GM10248 (cell line): ENCODE measurements around the gene LMNB1.
"Not testable (repeated sequence)": the region's sequence is repeated elsewhere in the genome, so short reads cannot be mapped to it uniquely, and the experiment has no call there.

Experiments used
- CTCF ChIA-PET: fragments of 300-600 bp; sonication (Branson Sonifier 250); formaldehyde crosslinking; extraction: SDS; loops from one replicate; lab custom pipeline; 2021; ENCODE audit warnings: antibody characterized with exemption; lab: Yijun Ruan, JAX
- POLR2A ChIA-PET: fragments of 350-650 bp; sonication (Branson Sonifier 250); formaldehyde crosslinking; extraction: SDS; loops from one replicate; lab custom pipeline; 2020; ENCODE audit warnings: antibody characterized with exemption; lab: Yijun Ruan, JAX
- DNase-seq: peaks from one replicate; pipeline ENCODE4 v3.0.0; 2012; ENCODE audit errors: extremely low spot score
- CTCF ChIP-seq: IDR thresholded peaks from 2 replicates; pipeline ENCODE4 v1.5.1; 2012; ENCODE audit warnings: mild to moderate bottlenecking, low read depth; ENCODE audit errors: extremely low read depth, missing control alignments, control extremely low read depth

The LMNB1 gene

GRCh38 chr5:126809916-126810315 is 33.0 kb downstream of the LMNB1 start:
- no peak for DNase-seq
- ChIA-PET POLR2A (no interaction called here), CTCF (interaction anchor here (1.0 to 5.5 kb wide), 16 partner anchors 8 to 504 kb away, joined by 3 to 45 read pairs (median 6); partner anchors contain the start of genes LMNB1 and PHAX)
- no peak for TF ChIP-seq CTCF

GRCh38 chr5:126810596-126811380 is 33.9 kb downstream of the LMNB1 start:
- TF ChIP-seq CTCF, result no peak
- POLR2A ChIA-PET, result no interaction called here
- no peak for DNase-seq
- CTCF ChIA-PET, result interaction anchor here (0.9 to 5.5 kb wide), 13 partner anchors 9 to 269 kb away, joined by 3 to 45 read pairs (median 7); partner anchors contain the start of genes LMNB1 and PHAX

GRCh38 chr5:126811515-126812198 is 34.7 kb downstream of the LMNB1 start:
- POLR2A ChIA-PET, result no interaction called here
- no peak for TF ChIP-seq CTCF
- DNase-seq, result no peak
- CTCF ChIA-PET, result interaction anchor here (0.9 to 5.5 kb wide), 7 partner anchors 10 to 270 kb away, joined by 3 to 45 read pairs (median 8); partner anchors contain the start of gene LMNB1

- CTCF ChIA-PET, result interaction anchor here (1.4 to 5.5 kb wide), 5 partner anchors 10 to 270 kb away, joined by 4 to 45 read pairs (median 9); partner anchors contain the start of gene LMNB1
- POLR2A ChIA-PET, result no interaction called here
- TF ChIP-seq CTCF, result no peak
- no peak for DNase-seq
Observed at GRCh38 chr5:126812199-126812570, 35.2 kb downstream of the LMNB1 start.

GRCh38 chr5:126813799-126814198 is 36.9 kb downstream of the LMNB1 start:
- POLR2A ChIA-PET, DNase-seq: not testable (repeated sequence)
- CTCF ChIA-PET, result interaction anchor here (1.0 to 5.5 kb wide), 5 partner anchors 9 to 213 kb away, joined by 3 to 33 read pairs (median 5); partner anchors contain the start of genes LMNB1 and PHAX

GRCh38 chr5:126814721-126815404 is 37.9 kb downstream of the LMNB1 start:
- no peak for DNase-seq
- ChIA-PET CTCF (interaction anchor here (0.7 to 2.5 kb wide), 10 partner anchors 9 to 214 kb away, joined by 3 to 10 read pairs (median 4); partner anchors contain the start of gene PHAX), POLR2A (no interaction called here)
- no peak for TF ChIP-seq CTCF
